Trophoblast cell (in vitro differentiated cells and primary cell): ENCODE measurements around the gene LCE2B. TPM values are rescaled to one million over a fixed set of nuclear protein-coding genes. Genes with fewer than 3 reads are reported as not detected.
"Not testable (repeated sequence)": the region's sequence is repeated elsewhere in the genome, so short reads cannot be mapped to it uniquely, and the experiment has no call there.

ENCODE experiments used
- DNase-seq, 2 donors: peaks; one replicate each; pipeline ENCODE4 v3.0.0-alpha.2; 2016
- H2AFZ ChIP-seq: 2 replicates; pipeline ENCODE4 v1.6.1; 2013; ENCODE audit warnings: low read length, moderate library complexity, mild to moderate bottlenecking; ENCODE audit not compliant: insufficient read depth, poor library complexity
- H2AK5ac ChIP-seq: 2 replicates; pipeline ENCODE4 v1.6.1; 2013; ENCODE audit warnings: mild to moderate bottlenecking, low read length
- H2BK120ac ChIP-seq: 2 replicates; pipeline ENCODE4 v1.6.1; 2013; ENCODE audit warnings: low read length, mild to moderate bottlenecking, moderate library complexity; ENCODE audit not compliant: insufficient read depth, poor library complexity
- H2BK12ac ChIP-seq: 2 replicates; pipeline ENCODE4 v1.6.1; 2013; ENCODE audit warnings: mild to moderate bottlenecking, low read length, moderate library complexity
- H2BK5ac ChIP-seq: 2 replicates; pipeline ENCODE4 v1.6.1; 2013; ENCODE audit warnings: low read length, low read depth, moderate library complexity, mild to moderate bottlenecking; ENCODE audit not compliant: poor library complexity
- H3K14ac ChIP-seq: 2 replicates; pipeline ENCODE4 v1.6.1; 2013; ENCODE audit warnings: mild to moderate bottlenecking, low read length
- H3K18ac ChIP-seq: 2 replicates; pipeline ENCODE4 v1.6.1; 2013; ENCODE audit warnings: mild to moderate bottlenecking, low read length
- H3K23ac ChIP-seq: 2 replicates; pipeline ENCODE4 v1.6.1; 2013; ENCODE audit warnings: low read length
- H3K27ac ChIP-seq: 2 replicates; pipeline ENCODE4 v1.5.1; 2013; ENCODE audit warnings: low read depth, mild to moderate bottlenecking, inconsistent platforms, low read length, moderate library complexity
- H3K27me3 ChIP-seq: 2 replicates; pipeline ENCODE4 v1.6.1; 2013; ENCODE audit warnings: inconsistent platforms, mild to moderate bottlenecking, low read length, moderate library complexity; ENCODE audit not compliant: insufficient read depth
- H3K36me3 ChIP-seq, 2 experiments: 1 replicate in 1 of 2; 2 replicates in 1 of 2; pipeline ENCODE4 v1.6.1; 2013; ENCODE audit warnings: low read length in 2 of 2, mild to moderate bottlenecking in 2 of 2, moderate library complexity in 1 of 2; ENCODE audit not compliant: insufficient read depth in 2 of 2, control insufficient read depth in 1 of 2
- H3K4ac ChIP-seq: 2 replicates; pipeline ENCODE4 v1.6.1; 2013; ENCODE audit warnings: low read depth, mild to moderate bottlenecking, low read length, moderate library complexity
- H3K4me1 ChIP-seq, 2 experiments: 1 replicate in 1 of 2; 2 replicates in 1 of 2; pipeline ENCODE4 v1.6.1; 2013; ENCODE audit warnings: low read length in 2 of 2, mild to moderate bottlenecking in 2 of 2, moderate library complexity in 1 of 2; ENCODE audit not compliant: insufficient read depth in 2 of 2, control insufficient read depth in 1 of 2
- H3K4me2 ChIP-seq: 2 replicates; pipeline ENCODE4 v1.6.1; 2013; ENCODE audit warnings: inconsistent platforms, mild to moderate bottlenecking, low read length, moderate library complexity
- H3K4me3 ChIP-seq: 2 replicates; pipeline ENCODE4 v1.5.1; 2013; ENCODE audit warnings: mild to moderate bottlenecking, low read depth, low read length, inconsistent platforms
- H3K79me1 ChIP-seq: one replicate; pipeline ENCODE4 v1.6.1; 2013; ENCODE audit warnings: low read length
- H3K79me2 ChIP-seq: 2 replicates; pipeline ENCODE4 v1.6.1; 2013; ENCODE audit warnings: low read length, mild to moderate bottlenecking; ENCODE audit not compliant: control insufficient read depth, insufficient read depth, poor library complexity
- H3K9ac ChIP-seq: 2 replicates; pipeline ENCODE4 v1.6.1; 2013; ENCODE audit warnings: mild to moderate bottlenecking, low read length
- H3K9me3 ChIP-seq: 2 replicates; pipeline ENCODE4 v1.6.1; 2013; ENCODE audit warnings: low read depth, mild to moderate bottlenecking, control low read depth, inconsistent platforms, low read length; ENCODE audit not compliant: insufficient read depth
- H4K12ac ChIP-seq: 2 replicates; pipeline ENCODE4 v1.6.1; 2013; ENCODE audit warnings: low read depth, mild to moderate bottlenecking, low read length, moderate library complexity
- H4K8ac ChIP-seq: 2 replicates; pipeline ENCODE4 v1.6.1; 2013; ENCODE audit warnings: low read depth, mild to moderate bottlenecking, low read length, moderate library complexity
- H4K91ac ChIP-seq: one replicate; pipeline ENCODE4 v1.6.1; 2013; ENCODE audit warnings: low read depth, mild to moderate bottlenecking, low read length, moderate library complexity
- WGBS: extraction: QIAGEN DNeasy Blood & Tissue Kit; methylation state at CpG from one replicate; pipeline ENCODE4 v1.1.7; 2013; ENCODE audit warnings: missing lambda C conversion rate; ENCODE audit not compliant: insufficient read length, insufficient coverage; ENCODE audit errors: extremely low coverage; 5-methylcytosine and 5-hydroxymethylcytosine counted together
- polyA plus RNA-seq: library from polyadenylated mRNA; stranded (reverse); fragments of 200-250 nt; gene quantifications from 2 replicates; pipeline ENCODE4 v1.2.3, GENCODE V29; 2013

Gene LCE2B
- not detected in 2 replicates for polyA plus RNA-seq

DNA sequence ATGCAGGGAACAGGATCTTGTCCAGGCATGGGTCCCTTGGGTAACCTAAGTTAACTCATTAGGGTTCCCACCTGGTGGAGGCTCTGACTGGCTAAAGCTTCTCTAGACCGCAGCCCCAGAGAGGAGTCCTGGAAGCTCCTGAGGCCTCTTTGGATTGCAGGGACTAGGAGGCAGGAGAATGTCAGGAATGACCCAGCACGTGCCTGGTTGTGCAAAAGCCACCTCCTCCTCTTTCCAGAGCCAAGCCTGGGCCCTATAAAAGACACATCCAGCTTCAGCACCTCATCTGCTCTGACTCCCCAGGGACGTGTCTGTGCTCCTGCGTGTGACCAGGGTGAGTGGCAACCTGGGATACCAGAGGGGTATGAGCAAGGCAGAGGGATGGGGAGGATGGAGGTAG is at the start of gene LCE2B:
Gene LCE2B (plus strand): TSS at position 301 of the 400 bp plus-strand sequence. CDS start 721 bp downstream, outside the sequence.
- H3K9ac ChIP-seq, H3K36me3 ChIP-seq, H3K79me2 ChIP-seq, H2BK5ac ChIP-seq, H3K4ac ChIP-seq, H3K23ac ChIP-seq, H3K4me2 ChIP-seq, H3K4me1 ChIP-seq, H3K18ac ChIP-seq, H2AFZ ChIP-seq, H4K8ac ChIP-seq, H4K91ac ChIP-seq, H3K27ac ChIP-seq, H3K14ac ChIP-seq, H2BK12ac ChIP-seq, H3K27me3 ChIP-seq, H3K9me3 ChIP-seq, H4K12ac ChIP-seq, H2BK120ac ChIP-seq, H3K79me1 ChIP-seq, H3K4me3 ChIP-seq, H2AK5ac ChIP-seq: not testable (repeated sequence)
- WGBS = no CpG with 5 or more reads among the region's 4 CpGs
- DNase-seq = peak in 1 of 2 donors; percentile 30

DNA sequence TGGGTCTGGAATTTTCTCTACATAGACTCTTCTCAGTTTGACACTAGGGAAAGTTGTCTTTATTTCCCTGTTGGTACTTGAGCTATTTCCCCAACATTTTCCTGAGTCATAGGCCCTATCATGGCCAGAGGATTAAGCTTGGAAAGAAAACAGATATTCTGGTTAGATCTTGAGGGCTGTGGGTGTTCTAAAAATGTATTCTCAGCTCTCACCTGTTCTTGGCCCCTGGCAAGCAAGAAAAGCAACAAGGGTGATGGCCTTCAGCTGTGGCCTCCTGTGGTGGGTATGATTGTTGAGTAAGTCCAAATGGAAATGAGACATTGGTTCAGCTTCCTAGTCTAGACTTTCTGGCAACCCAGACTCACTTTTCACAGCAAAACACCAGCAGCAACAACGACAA is 45.6 kb upstream of the LCE2B start:
- no peak overlapping the region for H4K91ac ChIP-seq
- H3K18ac ChIP-seq = no peak overlapping the region
- H3K79me2 ChIP-seq = no peaks in the 10 kb centered on the region
- no peak overlapping the region for H3K23ac ChIP-seq
- H2BK12ac ChIP-seq = no peak overlapping the region
- H2BK120ac ChIP-seq = no peak overlapping the region
- no peak overlapping the region for H4K8ac ChIP-seq
- no peak overlapping the region for H3K4ac ChIP-seq
- H2AK5ac ChIP-seq = no peak overlapping the region
- H3K36me3 ChIP-seq = no peaks in the 10 kb centered on the region
- H3K27me3 ChIP-seq = no peaks in the 10 kb centered on the region
- H2BK5ac ChIP-seq = no peak overlapping the region
- WGBS = no CpG with 5 or more reads among the region's 1 CpG
- H3K4me3 ChIP-seq = no peak overlapping the region
- no peak for DNase-seq
- H3K9me3 ChIP-seq = peaks cover 12% of the 10 kb centered on the region
- no peaks in the 10 kb centered on the region for H3K4me1 ChIP-seq
- H3K79me1 ChIP-seq = no peaks in the 10 kb centered on the region
- no peak overlapping the region for H3K27ac ChIP-seq
- no peak overlapping the region for H3K4me2 ChIP-seq
- no peak overlapping the region for H2AFZ ChIP-seq
- no peak overlapping the region for H3K9ac ChIP-seq
- H3K14ac ChIP-seq = no peak overlapping the region
- no peak overlapping the region for H4K12ac ChIP-seq

- Histone ChIP-seq H3K23ac (no peak overlapping the region), H3K4me2 (no peak overlapping the region), H2BK5ac (no peak overlapping the region), H3K27ac (no peak overlapping the region), H3K14ac (no peak overlapping the region), H3K9me3 (peaks cover 14% of the 10 kb centered on the region), H2AK5ac (no peak overlapping the region), H2BK120ac (no peak overlapping the region), H2BK12ac (no peak overlapping the region), H3K36me3 (no peaks in the 10 kb centered on the region), H4K8ac (no peak overlapping the region), H3K79me2 (no peaks in the 10 kb centered on the region), H3K27me3 (no peaks in the 10 kb centered on the region), H3K9ac (no peak overlapping the region), H4K12ac (no peak overlapping the region), H3K79me1 (no peaks in the 10 kb centered on the region), H3K4ac (no peak overlapping the region), H3K18ac (no peak overlapping the region), H3K4me3 (no peak overlapping the region), H3K4me1 (no peaks in the 10 kb centered on the region), H4K91ac (no peak overlapping the region), H2AFZ (no peak overlapping the region)
- DNase-seq = no peak
- no CpG with 5 or more reads among the region's 3 CpGs for WGBS
These were observed 42.0 kb upstream of the LCE2B start for GRCh38 chr1:152643945-152644344.

GRCh38 chr1:152645146-152645545 is 40.8 kb upstream of the LCE2B start:
- no peak overlapping the region for H3K27ac ChIP-seq
- H3K14ac ChIP-seq = no peak overlapping the region
- no peak overlapping the region for H2AK5ac ChIP-seq
- DNase-seq = no peak
- H3K9me3 ChIP-seq = peaks cover 14% of the 10 kb centered on the region
- no peaks in the 10 kb centered on the region for H3K79me2 ChIP-seq
- no peaks in the 10 kb centered on the region for H3K27me3 ChIP-seq
- no peak overlapping the region for H4K12ac ChIP-seq
- no peaks in the 10 kb centered on the region for H3K4me1 ChIP-seq
- H4K91ac ChIP-seq = no peak overlapping the region
- no peak overlapping the region for H3K18ac ChIP-seq
- H3K23ac ChIP-seq = no peak overlapping the region
- WGBS = no CpG with 5 or more reads among the region's 3 CpGs
- no peak overlapping the region for H2AFZ ChIP-seq
- H2BK5ac ChIP-seq = no peak overlapping the region
- H3K4me3 ChIP-seq = no peak overlapping the region
- no peak overlapping the region for H3K4me2 ChIP-seq
- no peak overlapping the region for H2BK12ac ChIP-seq
- H3K9ac ChIP-seq = no peak overlapping the region
- H2BK120ac ChIP-seq = no peak overlapping the region
- no peaks in the 10 kb centered on the region for H3K79me1 ChIP-seq
- H3K36me3 ChIP-seq = no peaks in the 10 kb centered on the region
- no peak overlapping the region for H3K4ac ChIP-seq
- H4K8ac ChIP-seq = no peak overlapping the region
